DMS153 treated with DMSO at 0.1 percent for 48 hours (cell line): ENCODE results near the gene UXT.

ENCODE experiments used
- DNase-seq: peaks from one replicate; lab custom pipeline; 2025; ENCODE audit not compliant: unreplicated experiment; lab: John Stamatoyannopoulos, UW

Gene UXT

DNA sequence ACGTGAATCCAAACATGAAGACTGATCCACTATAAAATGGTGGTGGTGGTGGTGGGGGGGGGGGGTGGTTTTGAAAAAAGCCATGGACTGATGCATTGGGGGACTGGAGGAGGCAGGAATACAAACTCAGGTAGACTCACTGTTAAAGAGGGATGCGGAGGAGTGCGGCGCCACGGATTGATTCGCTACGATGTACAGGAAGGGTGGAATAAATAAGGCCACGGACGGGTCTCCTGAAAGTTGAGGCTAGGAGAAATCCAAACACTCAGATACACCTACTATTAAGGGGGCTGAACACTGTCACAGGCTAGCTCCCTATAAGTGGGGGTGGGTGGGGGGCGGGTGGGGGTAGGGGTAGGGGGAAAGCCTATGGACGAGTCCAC, 9.2 kb downstream of the UXT start:
- no peak for DNase-seq

DNA sequence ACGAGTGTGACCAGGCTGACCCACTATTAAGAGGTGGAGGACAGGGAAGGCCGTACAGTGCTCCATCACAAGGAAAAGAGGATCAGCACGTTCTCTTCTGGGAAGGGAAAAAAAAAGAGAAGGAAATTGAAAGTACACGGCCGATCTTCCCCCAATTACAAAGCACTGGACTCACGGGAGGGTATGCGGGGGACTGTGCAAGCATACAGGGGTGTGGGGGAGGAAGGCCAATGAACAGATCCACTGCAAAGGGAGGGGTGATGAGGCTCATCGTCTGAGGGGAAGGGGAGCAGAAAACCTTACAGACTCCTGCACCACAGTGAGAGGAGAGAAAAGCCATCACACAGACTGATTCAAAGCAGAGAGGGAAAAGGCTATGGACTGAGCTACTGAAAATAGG, 9.7 kb downstream of the UXT start:
- DNase-seq: no peak

DNA sequence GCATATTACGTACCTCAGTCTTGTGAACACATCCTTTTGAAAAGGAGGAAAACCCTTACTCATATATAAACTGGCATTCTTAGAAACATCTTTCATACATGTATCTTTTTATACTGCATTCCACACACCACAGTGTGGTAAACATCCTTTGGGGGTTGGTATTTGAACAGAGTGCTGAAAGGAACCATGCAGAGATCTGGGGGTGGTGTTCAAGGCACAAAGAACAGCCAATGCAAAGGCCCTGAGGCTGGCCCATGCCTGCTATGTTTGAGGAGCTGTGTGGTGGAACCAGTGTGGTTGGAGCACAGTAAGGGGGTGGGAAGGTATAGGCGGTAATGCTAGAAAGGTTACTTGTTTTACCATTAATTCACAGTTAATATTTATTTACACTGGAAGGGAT, 10.6 kb downstream of the UXT start:
- DNase-seq: no peak

DNA sequence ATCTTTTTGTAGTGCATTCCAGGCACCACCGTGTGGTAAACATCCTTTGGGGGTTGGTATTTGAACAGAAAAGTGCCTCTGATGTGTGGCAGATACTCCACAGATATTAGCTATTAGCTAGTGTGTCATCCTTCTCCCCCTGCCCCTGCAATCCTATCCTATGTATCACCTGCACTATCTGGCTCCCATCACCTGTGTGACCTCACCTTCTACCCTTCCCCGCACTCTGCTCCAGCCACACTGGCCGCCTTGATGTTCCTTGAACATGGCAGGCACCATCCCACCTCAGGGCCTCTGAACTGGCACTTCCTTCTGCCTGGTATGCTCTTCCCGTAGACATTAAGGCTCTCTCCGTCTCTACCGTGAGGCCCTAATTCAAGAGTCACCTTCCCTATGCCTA, 12.3 kb downstream of the UXT start:
- DNase-seq: no peak

DNA sequence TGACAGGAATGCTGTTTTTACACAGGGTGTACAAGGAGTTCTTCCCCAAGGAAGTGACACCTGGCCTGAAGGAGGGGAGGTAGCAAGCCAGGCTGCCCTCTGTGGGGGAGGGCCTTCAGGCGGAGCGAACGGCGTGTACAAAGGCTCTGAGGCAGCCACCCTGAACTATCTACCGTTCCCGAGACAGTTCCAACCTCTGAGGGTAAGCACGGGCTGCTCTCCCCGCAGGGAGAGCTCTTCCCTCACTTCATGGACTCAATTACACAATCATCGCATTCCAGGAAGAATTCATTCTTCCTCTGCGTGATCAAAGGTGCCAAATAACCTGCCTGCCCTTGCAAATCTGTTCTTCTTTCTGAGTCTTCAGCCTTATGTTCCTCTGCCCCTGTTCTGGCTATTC, 13.4 kb downstream of the UXT start:
- no peak for DNase-seq

DNA sequence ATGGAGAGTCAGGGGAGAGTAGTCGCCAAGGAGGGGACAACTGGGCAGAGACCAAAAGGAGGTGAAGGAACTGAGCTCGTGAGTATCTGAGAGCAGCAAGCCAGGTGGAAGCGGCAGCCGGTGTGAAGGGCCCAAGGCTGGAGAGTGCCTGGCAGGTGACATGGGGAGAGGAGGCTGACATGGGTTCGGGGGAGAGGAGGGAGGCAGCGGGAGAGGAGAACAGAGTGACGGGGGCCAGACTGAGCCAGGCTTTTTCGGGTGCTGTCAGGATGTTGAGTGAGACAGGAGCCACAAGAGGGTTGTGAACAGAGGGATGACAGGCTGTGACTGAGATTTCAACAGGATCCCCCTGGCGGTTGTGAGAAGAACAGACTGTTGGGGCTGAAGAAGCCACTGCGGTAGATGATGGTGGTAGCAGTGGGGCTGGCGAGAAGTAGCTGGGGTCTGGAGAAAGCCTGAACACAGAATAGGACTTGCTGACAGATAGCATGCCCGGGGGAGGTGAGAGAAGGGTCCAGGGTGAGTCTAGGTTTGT, 14.4 kb downstream of the UXT start:
- DNase-seq: no peak

DNA sequence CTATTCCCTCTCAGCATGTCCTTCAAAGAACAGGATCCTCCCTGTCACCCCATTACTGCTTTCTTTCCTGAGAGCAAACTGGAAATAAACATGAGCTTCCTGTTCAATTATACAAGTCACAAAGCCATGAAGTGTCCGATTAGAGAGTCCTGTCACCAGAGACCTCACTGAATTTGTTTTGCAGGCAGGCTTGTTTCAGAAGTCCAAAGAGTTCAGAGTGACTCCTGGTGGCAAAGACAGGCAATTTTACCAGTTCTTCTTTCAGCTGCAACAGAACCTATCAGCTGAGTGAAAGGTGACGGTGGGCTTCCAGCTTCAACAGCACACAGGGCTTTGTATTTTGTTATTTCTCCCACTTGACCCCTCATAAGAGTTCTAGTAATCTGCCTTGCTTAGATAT, 15.1 kb downstream of the UXT start:
- no peak for DNase-seq

DNA sequence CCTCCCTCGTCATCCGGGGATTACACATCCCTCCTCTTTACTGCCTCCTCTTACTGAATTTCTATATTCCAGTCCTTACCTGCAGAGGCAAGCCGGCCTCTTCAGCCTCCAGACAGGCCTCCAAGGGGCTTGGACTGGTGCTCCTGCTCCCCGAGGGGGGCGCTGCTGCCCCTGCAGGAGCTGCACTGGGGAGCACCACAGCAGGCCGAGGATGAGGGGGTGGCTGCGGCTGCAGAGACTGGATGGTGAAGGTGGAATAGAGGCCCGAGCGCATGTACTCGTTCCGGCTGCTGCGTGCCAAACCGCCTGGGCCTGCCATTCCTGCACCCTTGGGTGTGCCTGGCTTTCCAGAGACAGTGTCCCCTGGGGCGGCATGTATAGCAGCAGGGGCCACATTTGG, 20.2 kb downstream of the UXT start:
- no peak for DNase-seq

DNA sequence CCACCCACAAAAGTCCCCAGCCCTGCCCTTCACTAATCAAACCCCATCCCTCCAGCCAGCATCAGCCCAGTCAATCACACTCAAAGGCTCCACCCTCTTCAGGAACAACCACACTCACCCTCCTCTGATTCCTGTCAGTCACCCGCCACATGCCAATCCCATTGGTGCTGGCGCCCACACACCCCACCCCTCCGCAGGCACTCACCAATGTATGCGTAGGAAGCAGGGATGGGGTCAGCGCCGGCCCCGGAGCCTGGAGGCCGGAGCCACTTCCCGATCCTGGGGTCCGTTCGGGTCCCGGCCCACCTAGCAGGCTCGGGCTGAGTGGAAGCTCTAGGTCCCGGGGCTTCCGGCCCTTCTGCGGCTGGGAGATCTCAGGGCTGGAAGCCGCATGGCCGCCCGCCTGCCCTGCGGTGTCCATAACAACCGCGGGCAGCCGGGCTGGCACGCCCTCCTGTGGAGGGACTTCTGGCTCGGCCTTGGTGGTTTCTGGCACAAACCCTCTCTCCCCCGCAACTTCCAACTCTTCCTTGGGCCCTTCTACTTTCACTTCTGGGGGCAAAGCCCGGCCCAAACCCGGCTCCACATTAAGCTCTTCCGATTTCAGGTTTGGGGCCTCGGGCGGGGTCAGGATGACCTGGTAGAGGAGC, 21.3 kb downstream of the UXT start:
- DNase-seq: no peak

DNA sequence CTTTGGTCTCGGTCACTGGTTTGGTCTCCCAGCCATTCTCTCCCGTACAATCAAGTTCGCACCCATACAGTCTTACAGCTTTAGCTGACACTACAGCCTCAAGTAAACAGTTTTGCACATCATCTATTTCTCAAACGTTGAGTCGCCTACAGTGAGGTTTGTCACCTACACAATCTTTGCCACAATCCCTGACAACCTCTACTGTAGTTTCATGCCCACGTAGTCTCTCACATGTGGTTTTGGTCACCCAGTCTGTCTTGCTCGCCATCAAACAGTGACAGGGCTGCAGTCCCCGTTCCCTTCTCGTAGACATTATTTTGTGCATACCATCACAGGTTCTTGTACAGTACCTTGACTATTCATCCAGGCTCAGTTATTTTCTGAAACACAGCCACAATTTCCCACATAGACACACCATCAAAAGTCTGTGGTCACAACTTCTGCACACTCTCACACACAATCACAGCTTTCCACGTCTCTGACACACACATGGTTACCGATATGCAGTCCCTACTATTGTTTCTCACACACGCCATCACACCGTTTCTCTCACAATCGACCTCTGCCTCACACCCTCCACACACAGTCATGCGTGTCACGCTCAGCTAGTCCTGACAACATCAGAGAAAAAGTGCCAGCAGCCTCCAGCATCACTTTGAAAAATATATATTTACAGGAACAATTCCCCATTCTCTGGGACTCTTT, 24.0 kb downstream of the UXT start:
- DNase-seq: no peak

DNA sequence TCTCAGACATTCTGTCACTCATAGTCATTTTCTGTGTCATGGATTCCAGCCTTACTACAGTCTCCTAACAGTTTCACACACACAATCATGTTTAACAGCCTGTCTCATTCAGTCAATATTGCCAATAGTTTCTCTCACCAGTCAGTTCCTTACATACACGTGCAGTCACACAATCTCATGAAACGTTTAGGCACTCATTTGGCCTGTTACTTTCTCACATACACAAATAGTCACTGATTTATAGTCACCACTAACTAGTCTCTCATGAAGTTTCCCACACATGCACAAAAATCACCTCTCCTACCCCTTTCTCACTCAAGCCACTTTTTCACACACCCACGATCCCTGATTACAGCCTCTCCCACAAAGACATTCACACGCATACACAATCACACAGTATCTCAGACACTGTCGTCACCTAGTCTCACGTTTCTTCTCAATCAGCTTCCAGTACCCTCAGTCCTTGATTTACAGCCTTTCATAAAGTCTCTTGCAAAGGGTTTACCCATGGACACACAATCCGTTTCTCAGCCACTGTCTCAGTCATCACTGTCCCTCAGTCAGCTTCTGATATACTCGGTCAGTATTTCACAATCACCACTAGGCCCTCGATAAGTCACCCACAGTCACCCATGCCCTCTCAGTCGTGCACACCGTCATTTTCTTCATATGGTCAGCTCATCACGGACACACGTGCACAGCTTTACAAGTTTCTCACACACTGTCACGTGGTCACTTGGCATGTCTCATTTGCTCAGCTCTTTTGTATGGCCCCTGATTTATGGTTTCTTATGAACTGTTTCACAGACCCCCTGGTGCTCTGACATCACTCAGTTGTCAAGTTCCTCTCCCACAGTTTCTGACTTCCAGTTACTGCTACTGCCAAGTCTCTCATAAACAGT, 25.0 kb downstream of the UXT start:
- no peak for DNase-seq

DNA sequence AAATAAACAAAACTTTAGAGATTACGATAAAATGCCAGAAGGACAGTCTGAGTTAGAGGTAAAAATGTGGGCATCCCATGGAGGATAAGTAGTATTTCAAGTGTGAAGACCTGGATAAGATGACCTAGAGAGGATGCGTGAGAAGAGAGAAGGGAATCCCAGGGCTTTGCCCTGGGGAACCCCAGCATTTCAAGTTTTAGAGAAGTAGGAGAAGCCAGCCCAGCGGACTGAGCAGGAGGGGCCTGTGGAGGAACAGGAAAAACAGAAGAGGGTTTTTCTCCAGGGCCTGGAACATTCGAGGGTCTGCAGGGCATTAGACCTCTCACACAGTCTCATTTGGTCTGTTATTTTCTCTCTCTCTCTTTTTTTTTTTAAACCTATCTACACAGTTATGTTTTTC, 26.3 kb downstream of the UXT start:
- DNase-seq: no peak

DNA sequence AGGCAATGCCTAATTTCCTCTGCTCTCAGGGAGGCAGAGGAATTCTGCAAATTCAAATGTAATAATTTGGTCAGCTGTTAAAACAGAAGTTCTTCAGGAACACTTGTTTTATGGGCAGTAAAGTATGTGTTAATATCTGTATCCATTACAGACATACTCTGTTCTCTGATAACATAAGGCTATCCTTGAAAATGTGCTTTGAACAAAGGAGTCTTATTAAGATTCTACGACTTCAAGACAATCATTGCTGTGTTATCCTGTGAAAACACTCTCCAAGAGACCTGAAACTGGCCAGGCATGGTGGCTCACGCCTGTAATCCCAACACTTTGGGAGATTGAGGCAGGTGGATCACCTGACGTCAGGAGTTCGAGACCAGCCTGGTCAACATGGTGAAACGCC, 27.3 kb downstream of the UXT start:
- DNase-seq: no peak

DNA sequence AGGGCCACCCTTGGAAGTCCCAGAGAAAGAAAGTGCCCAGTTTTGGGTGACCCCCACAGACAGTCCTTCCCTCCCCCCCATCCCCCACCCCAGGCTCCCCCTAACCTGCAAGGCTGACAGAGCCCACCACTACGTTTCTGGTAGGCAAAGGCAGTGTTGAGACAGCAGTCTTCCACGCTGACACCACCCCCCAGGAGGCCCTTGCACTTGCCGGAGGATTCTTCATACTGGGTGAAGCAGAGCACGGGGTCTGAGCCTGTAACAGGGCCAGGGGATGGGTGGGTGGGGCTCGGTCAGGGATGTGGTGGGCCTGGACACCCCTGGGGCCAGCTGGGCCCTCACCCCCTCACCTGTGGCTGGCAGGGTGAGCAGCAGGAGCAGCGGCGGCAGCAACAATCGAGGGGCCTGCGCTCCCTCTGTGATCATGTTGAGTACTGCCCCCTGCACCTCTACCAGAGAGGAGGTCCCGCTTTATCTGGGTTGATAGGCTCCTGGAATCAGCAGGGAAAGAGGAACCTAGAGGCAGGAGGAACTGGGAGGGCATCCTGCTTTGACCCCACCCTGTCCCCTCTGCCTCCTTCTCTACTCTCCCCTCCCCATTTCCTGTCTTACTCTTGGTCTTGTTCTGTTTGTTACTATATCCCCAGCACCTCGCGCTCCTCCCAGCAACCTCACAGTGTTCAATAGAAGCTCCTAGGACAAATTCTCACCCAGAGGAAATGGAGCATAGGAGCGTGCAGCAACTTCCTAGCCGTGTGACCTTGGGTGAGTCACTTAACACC, 29.4 kb downstream of the UXT start, which contains the start of gene CFP:
Gene CFP, minus strand, starts transcription at position 512 of the 782 bp plus-strand sequence. Its CDS starts 86 bp downstream, at position 426.
- no peak for DNase-seq

DNA sequence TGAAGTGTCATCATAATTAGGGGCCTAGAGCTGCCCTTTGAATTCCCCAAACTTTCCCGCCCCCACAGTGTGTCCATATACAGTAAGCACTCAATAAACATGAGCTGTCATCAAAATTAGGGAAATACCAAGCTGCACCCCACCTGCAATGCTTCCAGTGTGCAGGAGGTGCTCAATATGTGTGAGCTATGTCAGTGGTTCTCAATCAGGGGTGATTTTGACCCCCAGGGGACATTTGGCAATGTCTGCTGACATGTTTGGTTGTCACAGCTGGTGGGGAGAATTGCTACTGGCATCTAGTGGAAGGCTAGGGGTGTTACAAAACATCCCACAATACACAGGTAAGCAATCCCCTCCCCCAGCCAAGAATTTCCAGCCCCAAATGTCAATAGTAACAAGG, 30.0 kb downstream of the UXT start:
- no peak for DNase-seq

DNA sequence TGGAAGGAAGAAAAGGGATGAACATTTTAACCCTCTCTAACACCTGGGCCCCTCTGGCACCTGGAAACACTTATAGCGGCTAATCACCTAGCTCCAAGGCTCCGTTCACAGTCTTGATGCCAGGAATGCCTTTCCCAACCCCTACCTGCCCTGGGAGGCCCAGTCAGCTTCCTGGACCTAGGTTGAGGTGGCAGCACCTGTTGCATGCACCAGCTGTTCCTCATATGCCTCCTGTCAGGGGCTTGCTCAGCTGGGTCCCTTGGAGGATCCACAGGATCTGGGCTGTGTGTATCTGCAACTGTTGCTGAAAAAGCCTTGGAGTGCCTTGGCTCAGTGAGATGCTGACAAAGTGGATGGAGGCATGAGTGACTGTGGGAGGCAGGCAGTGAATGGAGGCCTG, 33.6 kb downstream of the UXT start:
- no peak for DNase-seq

DNA sequence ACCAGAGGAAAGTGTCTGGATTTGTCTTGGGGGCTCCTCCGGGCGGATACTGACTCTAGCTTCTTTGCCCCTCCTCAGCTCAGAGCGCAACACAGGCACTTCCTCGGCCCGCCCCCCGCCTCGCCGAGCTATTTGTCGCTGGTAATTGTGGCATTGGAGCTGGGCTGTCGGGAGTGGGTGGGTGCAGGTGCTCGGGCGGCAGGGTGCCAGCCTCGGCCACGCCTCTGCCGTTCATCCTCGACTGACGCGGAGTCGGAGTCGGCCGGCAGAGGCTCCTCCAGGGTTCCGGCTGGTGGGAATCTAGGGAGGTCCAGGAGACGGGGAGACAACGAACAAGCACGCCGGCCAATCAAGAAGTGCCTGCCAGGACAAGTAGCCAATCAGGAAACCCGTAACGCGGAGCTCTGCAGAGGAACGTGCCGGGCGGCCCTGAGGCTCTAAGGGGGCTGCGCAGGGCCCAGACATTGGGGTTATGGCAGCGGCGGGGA, 35.4 kb downstream of the UXT start:
- peak; percentile 46 for DNase-seq

DNA sequence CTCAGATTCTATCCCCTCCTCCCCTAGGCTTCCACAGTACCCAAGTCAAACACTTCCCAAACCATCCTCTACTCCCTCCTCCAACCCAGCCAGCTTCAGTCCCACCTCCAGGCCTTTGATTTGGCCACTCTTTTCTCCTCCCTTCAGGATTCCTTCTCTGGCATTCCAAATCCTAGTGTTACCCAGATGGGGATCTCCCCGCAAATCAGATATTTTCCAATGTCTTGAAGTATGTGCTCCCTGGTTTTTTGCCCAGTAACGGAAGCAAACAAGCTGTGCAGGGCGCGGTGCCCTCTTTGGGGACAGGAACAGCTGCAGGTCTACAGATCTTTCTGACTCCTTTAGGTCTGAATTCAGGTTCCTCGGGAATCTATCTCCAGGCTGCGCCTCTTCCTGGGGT, 37.1 kb downstream of the UXT start:
- DNase-seq: no peak

DNA sequence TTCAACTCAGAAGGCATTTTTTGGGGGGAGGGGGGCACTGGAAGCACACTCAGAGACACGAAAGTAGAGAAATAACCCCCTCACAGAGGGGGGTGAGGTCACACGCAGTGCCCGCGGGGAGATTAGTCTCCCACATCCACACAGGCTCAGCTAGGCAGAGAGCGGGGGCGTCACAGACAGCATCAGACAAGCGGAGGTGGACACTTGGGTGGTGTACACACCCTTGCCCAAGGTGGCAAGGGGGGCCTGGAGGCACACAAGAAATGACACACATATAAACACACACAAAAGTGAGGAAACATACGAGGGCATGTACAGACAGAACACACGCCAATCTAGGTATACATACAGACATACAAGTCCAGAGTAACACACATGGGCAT, 38.7 kb downstream of the UXT start:
- DNase-seq: no peak

DNA sequence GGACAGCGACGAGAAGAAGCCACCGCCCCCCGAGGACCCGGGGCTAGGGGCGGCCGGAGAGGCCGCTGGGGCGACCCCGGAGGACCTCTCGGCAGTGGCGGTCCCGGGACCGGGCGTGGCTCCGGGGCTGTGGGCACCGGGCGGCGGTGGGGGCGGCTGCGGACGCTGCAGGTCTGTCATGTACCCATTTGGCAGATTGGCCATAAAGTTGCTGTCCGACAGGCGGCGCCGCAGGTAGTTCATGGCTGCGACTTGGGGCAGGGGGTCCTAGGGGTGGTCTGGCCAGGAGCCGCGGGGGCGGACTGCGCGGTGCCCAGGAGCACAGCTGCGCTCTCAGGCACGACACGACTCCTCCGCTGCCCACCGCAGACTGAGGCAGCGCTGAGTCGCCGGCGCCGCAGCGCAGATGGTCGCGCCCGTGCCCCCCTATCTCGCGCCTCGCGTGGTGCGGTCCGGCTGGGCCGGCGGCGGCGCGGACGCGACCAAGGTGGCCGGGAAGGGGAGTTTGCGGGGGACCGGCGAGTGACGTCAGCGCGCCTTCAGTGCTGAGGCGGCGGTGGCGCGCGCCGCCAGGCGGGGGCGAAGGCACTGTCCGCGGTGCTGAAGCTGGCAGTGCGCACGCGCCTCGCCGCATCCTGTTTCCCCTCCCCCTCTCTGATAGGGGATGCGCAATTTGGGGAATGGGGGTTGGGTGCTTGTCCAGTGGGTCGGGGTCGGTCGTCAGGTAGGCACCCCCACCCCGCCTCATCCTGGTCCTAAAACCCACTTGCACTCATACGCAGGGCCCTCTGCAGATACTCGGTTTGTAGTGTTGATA, 39.3 kb downstream of the UXT start, which contains the start of gene SYN1:
Gene SYN1, minus strand, starts transcription at position 372 of the 817 bp plus-strand sequence. Its CDS starts 129 bp downstream, at position 243.
- DNase-seq: peak; percentile 61
